ENCODE results near the gene NRXN3. TPM values are rescaled to one million over a fixed set of nuclear protein-coding genes. Genes with fewer than 3 reads are reported as not detected.

The NRXN3 gene
- total RNA-seq, 1 donor from 2014 or later: 19.8 TPM

DNA sequence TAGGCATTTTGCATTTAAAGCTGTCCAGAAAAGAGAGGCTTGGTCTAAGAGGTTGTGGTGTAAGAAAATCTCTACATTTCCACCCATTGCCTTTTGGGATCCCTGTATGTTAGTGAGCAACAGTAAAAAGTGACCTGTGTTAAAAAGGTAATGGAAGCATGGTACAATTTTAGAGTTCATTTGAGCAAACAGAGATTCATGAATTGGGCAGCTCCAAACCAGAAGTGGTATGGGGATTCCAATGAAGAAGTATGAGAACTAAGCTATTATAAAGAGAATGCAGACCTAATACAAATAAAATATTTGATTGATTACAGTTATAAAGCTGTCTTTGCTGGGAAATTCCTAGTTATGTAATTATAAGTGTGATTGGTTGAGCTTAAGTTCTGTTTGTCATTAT lies 1134.1 kb downstream of the NRXN3 start:
- TF ChIP-seq, protein P1, sequence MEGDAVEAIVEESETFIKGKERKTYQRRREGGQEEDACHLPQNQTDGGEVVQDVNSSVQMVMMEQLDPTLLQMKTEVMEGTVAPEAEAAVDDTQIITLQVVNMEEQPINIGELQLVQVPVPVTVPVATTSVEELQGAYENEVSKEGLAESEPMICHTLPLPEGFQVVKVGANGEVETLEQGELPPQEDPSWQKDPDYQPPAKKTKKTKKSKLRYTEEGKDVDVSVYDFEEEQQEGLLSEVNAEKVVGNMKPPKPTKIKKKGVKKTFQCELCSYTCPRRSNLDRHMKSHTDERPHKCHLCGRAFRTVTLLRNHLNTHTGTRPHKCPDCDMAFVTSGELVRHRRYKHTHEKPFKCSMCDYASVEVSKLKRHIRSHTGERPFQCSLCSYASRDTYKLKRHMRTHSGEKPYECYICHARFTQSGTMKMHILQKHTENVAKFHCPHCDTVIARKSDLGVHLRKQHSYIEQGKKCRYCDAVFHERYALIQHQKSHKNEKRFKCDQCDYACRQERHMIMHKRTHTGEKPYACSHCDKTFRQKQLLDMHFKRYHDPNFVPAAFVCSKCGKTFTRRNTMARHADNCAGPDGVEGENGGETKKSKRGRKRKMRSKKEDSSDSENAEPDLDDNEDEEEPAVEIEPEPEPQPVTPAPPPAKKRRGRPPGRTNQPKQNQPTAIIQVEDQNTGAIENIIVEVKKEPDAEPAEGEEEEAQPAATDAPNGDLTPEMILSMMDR (conservative IDR thresholded peaks at IDR 0.05): no peak
- Mint-ChIP-seq H3K36me3 (peaks cover 28% of the 10 kb centered on the region), H3K27ac (no peak overlapping the region), H3K27me3 (no peaks in the 10 kb centered on the region), H3K9me3 (peaks cover 4% of the 10 kb centered on the region), H3K4me1 (ENCODE audit: unreplicated experiment) (peaks cover 9% of the 10 kb centered on the region), H3K4me3 (no peak overlapping the region)
- no peak for DNase-seq (ENCODE audit: extremely low spot score, unreplicated experiment)

DNA sequence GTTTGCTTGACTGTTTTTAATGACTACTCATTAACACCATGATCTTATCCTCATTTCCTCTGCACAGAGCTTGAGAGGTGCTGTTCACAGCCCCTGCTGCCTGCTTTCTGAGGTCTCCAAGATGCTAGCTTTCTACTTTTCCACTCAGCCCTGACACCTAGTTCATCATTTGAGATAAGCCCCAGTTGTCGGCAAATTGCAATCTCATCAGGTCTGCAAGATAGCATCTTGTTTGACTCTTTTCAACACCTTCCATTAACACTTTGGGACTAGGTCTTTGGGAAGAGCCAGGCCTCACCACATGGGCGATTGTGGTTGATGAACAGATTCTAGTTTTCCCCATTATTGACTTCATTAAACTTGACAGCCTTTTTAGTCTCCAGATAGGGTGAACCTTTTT lies 1136.4 kb downstream of the NRXN3 start:
- DNase-seq (ENCODE audit: extremely low spot score, unreplicated experiment): no peak
- no peak overlapping the region for H3K27ac Mint-ChIP-seq
- TF ChIP-seq, protein P1 (conservative IDR thresholded peaks at IDR 0.05): no peak
- H3K27me3 Mint-ChIP-seq: no peaks in the 10 kb centered on the region
- peaks cover 4% of the 10 kb centered on the region for H3K9me3 Mint-ChIP-seq
- peaks cover 24% of the 10 kb centered on the region for H3K36me3 Mint-ChIP-seq
- no peak overlapping the region for H3K4me3 Mint-ChIP-seq
- no peaks in the 10 kb centered on the region for H3K4me1 Mint-ChIP-seq (ENCODE audit: unreplicated experiment)

DNA sequence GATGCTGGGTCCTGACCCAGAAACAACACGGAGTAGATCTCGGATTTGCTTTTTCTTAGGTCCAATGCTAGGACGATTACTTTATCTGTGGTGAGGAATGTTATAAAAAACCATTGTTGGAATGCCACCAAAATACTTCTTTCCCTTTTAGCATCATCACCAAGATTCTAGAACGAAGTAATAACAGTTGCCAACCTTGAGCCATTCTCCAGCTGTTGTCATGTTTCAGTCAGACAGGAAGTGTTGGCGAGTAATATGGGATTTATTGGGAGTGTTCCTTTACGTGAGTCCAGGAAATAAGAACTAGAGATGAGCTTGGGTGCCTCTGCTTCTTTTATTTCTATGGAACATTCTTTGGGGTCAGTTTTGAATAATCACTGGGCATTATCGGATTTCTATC lies 1148.2 kb downstream of the NRXN3 start:
- peaks cover 4% of the 10 kb centered on the region for H3K9me3 Mint-ChIP-seq
- no peak overlapping the region for H3K27ac Mint-ChIP-seq
- TF ChIP-seq, protein P1 (conservative IDR thresholded peaks at IDR 0.05): no peak
- H3K36me3 Mint-ChIP-seq: peaks cover 7% of the 10 kb centered on the region
- no peaks in the 10 kb centered on the region for H3K27me3 Mint-ChIP-seq
- H3K4me3 Mint-ChIP-seq: no peak overlapping the region
- H3K4me1 Mint-ChIP-seq (ENCODE audit: unreplicated experiment): peaks cover 4% of the 10 kb centered on the region
- no peak for DNase-seq (ENCODE audit: extremely low spot score, unreplicated experiment)

DNA sequence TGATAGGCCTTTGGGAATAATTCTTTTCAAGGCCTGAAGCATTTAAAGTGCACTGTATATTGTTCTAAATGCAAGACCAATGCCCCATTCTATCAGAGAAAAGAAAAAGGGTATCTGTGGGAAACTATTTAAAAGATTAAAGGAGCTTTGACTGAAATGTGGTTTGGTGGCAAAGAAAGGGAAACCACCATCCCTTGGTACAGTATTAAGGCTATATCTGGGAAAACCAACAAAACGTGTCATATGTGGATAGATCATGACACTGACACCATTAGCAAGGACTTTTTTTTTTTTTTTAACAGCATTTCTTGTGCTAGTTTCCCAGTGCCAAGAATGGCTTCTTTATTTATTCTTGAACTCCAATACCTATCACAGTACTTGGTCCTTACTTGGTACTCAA lies 1150.4 kb downstream of the NRXN3 start:
- Mint-ChIP-seq H3K27ac (no peak overlapping the region), H3K4me3 (no peak overlapping the region), H3K27me3 (no peaks in the 10 kb centered on the region), H3K9me3 (peaks cover 4% of the 10 kb centered on the region), H3K36me3 (peaks cover 4% of the 10 kb centered on the region), H3K4me1 (ENCODE audit: unreplicated experiment) (peaks cover 15% of the 10 kb centered on the region)
- DNase-seq (ENCODE audit: extremely low spot score, unreplicated experiment): no peak
- TF ChIP-seq, protein P1 (conservative IDR thresholded peaks at IDR 0.05): no peak

DNA sequence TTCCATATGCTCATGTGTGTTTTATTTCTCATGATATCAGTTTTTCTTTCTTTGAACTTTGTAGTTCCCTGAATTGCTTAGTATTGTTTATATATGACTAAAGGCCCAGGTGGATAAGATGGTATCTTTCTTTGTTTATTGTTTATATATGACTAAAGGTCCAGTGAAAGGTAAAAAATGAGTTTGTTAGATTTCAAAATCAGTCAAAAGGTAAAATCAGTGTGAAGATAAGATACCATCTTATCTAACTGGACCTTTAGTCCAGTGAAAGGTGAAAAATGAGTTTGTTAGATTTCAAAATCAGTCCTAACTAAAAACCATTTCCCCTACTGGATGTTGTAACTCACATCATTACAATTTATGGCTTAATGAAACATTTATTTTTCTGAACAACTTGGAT lies 1150.9 kb downstream of the NRXN3 start:
- peaks cover 4% of the 10 kb centered on the region for H3K36me3 Mint-ChIP-seq
- no peaks in the 10 kb centered on the region for H3K27me3 Mint-ChIP-seq
- H3K27ac Mint-ChIP-seq: no peak overlapping the region
- no peak for DNase-seq (ENCODE audit: extremely low spot score, unreplicated experiment)
- TF ChIP-seq, protein P1 (conservative IDR thresholded peaks at IDR 0.05): no peak
- no peak overlapping the region for H3K4me3 Mint-ChIP-seq
- peaks cover 15% of the 10 kb centered on the region for H3K4me1 Mint-ChIP-seq (ENCODE audit: unreplicated experiment)
- H3K9me3 Mint-ChIP-seq: peaks cover 4% of the 10 kb centered on the region

DNA sequence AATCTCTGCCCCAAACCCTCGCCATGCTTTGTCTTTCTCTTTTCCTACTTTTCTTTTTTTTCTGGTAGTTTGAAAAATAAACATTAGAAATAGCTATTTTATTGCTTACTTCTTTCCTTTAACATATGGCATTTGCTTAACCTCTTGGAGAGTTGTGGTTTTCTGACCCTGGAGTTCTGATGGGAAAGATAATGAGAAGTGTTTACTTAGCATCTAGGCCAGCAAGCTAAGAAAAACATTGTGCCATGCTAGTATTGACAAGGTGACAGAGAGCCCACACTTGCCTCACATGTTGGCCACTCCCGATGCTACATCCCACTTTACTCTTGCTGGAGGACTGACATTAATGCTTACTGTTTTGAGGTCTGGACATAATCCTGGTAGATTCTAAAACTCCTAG lies 1154.9 kb downstream of the NRXN3 start:
- no peaks in the 10 kb centered on the region for H3K27me3 Mint-ChIP-seq
- peaks cover 15% of the 10 kb centered on the region for H3K4me1 Mint-ChIP-seq (ENCODE audit: unreplicated experiment)
- peaks cover 2% of the 10 kb centered on the region for H3K9me3 Mint-ChIP-seq
- H3K36me3 Mint-ChIP-seq: no peaks in the 10 kb centered on the region
- no peak overlapping the region for H3K4me3 Mint-ChIP-seq
- TF ChIP-seq, protein P1 (conservative IDR thresholded peaks at IDR 0.05): no peak
- no peak for DNase-seq (ENCODE audit: extremely low spot score, unreplicated experiment)
- H3K27ac Mint-ChIP-seq: no peak overlapping the region
